ENCODE results near the gene SLC27A6. TPM values are rescaled to one million over a fixed set of nuclear protein-coding genes. Genes with fewer than 3 reads are reported as not detected.

SLC27A6 gene
- total and polyA plus RNA-seq, 2 of the 13 experiments (the other 11 are each of a cell fraction or from before 2014, with no cell fraction given): not detected

- ATAC-seq (no peak), FAIRE-seq (no peak), DNase-seq (ENCODE audit: low spot score) (no peak)
- Histone ChIP-seq H3K9ac (ENCODE audit: insufficient read depth, low read depth, low read length) (no peak overlapping the region), H3K79me2 (ENCODE audit: insufficient read depth, low read length) (no peaks in the 10 kb centered on the region), H4K20me1 (ENCODE audit: insufficient read depth, low read length) (no peaks in the 10 kb centered on the region), H2AFZ (ENCODE audit: low read length) (no peak overlapping the region), H3K27ac (ENCODE audit: extremely low read length, insufficient read depth, low read length) (no peak overlapping the region), H3K4me1 (ENCODE audit: insufficient read depth, low read length) (no peaks in the 10 kb centered on the region), H3K4me3 (replicated peaks in 1 of 3; ENCODE audit: insufficient read depth in 1 of 3, low read depth in 2 of 3, low read length in 3 of 3) (no peak overlapping the region), H3K36me3 (replicated peaks in 1 of 2; ENCODE audit: control insufficient read depth in 1 of 2, insufficient read depth in 2 of 2, low read length in 2 of 2) (no peaks in the 10 kb centered on the region), H3K4me2 (ENCODE audit: low read depth, low read length) (no peak overlapping the region), H3K9me3 (ENCODE audit: low read length) (no peaks in the 10 kb centered on the region), H3K27me3 (ENCODE audit: control insufficient read depth in 1 of 2, insufficient read depth in 2 of 2, low read length in 2 of 2) (no peaks in the 10 kb centered on the region)
- ChIA-PET POLR2A (no interaction called here), CTCF (ENCODE audit: low intra/inter-chr PET ratio, low total read pairs) (no interaction called here)
- intact Hi-C loops (cut with micrococcal nuclease; ENCODE audit: unreplicated experiment): no loop called here
- TF ChIP-seq ZNF75D (CRISPR knock-in tag; IDR thresholded peaks at IDR 0.05; ENCODE audit: borderline replicate concordance) (no peak), ZNF205 (CRISPR knock-in tag; IDR thresholded peaks at IDR 0.05) (no peak), TEAD3 (CRISPR knock-in tag; optimal IDR thresholded peaks at IDR 0.05; ENCODE audit: borderline replicate concordance) (no peak), SRF (IDR thresholded peaks at IDR 0.05; ENCODE audit: low read depth, low read length) (no peak), ZNF891 (CRISPR knock-in tag; IDR thresholded peaks at IDR 0.05) (no peak), TCF7L2 (IDR thresholded peaks at IDR 0.05; ENCODE audit: low read depth, low read length) (no peak), ZNF704 (CRISPR knock-in tag; IDR thresholded peaks at IDR 0.05; ENCODE audit: borderline replicate concordance) (no peak)
- TF ChIP-seq, protein P1, sequence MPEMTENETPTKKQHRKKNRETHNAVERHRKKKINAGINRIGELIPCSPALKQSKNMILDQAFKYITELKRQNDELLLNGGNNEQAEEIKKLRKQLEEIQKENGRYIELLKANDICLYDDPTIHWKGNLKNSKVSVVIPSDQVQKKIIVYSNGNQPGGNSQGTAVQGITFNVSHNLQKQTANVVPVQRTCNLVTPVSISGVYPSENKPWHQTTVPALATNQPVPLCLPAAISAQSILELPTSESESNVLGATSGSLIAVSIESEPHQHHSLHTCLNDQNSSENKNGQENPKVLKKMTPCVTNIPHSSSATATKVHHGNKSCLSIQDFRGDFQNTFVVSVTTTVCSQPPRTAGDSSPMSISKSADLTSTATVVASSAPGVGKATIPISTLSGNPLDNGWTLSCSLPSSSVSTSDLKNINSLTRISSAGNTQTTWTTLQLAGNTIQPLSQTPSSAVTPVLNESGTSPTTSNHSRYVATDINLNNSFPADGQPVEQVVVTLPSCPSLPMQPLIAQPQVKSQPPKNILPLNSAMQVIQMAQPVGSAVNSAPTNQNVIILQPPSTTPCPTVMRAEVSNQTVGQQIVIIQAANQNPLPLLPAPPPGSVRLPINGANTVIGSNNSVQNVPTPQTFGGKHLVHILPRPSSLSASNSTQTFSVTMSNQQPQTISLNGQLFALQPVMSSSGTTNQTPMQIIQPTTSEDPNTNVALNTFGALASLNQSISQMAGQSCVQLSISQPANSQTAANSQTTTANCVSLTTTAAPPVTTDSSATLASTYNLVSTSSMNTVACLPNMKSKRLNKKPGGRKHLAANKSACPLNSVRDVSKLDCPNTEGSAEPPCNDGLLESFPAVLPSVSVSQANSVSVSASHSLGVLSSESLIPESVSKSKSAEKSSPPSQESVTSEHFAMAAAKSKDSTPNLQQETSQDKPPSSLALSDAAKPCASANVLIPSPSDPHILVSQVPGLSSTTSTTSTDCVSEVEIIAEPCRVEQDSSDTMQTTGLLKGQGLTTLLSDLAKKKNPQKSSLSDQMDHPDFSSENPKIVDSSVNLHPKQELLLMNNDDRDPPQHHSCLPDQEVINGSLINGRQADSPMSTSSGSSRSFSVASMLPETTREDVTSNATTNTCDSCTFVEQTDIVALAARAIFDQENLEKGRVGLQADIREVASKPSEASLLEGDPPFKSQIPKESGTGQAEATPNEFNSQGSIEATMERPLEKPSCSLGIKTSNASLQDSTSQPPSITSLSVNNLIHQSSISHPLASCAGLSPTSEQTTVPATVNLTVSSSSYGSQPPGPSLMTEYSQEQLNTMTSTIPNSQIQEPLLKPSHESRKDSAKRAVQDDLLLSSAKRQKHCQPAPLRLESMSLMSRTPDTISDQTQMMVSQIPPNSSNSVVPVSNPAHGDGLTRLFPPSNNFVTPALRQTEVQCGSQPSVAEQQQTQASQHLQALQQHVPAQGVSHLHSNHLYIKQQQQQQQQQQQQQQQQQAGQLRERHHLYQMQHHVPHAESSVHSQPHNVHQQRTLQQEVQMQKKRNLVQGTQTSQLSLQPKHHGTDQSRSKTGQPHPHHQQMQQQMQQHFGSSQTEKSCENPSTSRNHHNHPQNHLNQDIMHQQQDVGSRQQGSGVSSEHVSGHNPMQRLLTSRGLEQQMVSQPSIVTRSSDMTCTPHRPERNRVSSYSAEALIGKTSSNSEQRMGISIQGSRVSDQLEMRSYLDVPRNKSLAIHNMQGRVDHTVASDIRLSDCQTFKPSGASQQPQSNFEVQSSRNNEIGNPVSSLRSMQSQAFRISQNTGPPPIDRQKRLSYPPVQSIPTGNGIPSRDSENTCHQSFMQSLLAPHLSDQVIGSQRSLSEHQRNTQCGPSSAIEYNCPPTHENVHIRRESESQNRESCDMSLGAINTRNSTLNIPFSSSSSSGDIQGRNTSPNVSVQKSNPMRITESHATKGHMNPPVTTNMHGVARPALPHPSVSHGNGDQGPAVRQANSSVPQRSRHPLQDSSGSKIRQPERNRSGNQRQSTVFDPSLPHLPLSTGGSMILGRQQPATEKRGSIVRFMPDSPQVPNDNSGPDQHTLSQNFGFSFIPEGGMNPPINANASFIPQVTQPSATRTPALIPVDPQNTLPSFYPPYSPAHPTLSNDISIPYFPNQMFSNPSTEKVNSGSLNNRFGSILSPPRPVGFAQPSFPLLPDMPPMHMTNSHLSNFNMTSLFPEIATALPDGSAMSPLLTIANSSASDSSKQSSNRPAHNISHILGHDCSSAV (CRISPR knock-in tag; IDR thresholded peaks at IDR 0.05; ENCODE audit: borderline replicate concordance): no peak
- in situ Hi-C loops (cut with HindIII; ENCODE audit: extremely low pct_ligation_motif_present, low pct_unique_long_range_greater_than_20kb): no loop called here
- BruUV-seq (replicated peaks): no TSS peak
- 0% methylated on average over 1 of the region's 1 CpG for WGBS (ENCODE audit: low lambda C conversion rate)
Observed at GRCh38 chr5:128984480-128984879, 19.2 kb downstream of the SLC27A6 start.
